Measurements from ENCODE around the gene MRPL16.
"Not testable (repeated sequence)": the region's sequence is repeated elsewhere in the genome, so short reads cannot be mapped to it uniquely, and the experiment has no call there.

The MRPL16 gene

GRCh38 chr11:59801160-59801706 lies 9.3 kb downstream of the MRPL16 start:
- ATAC-seq (ENCODE audit: low read depth) (no peak), DNase-seq (ENCODE audit: low spot score in 2 of 2) (no peak)
- no peak overlapping the region for H3K4me3 Mint-ChIP-seq
- no peak overlapping the region for H3K27ac Mint-ChIP-seq
- H3K27me3 Mint-ChIP-seq = no peaks in the 10 kb centered on the region
- no peaks in the 10 kb centered on the region for H3K9me3 Mint-ChIP-seq
- H3K4me1 Mint-ChIP-seq = no peaks in the 10 kb centered on the region
- H3K36me3 Mint-ChIP-seq = peaks cover 11% of the 10 kb centered on the region

GRCh38 chr11:59800390-59801025 lies 10.1 kb downstream of the MRPL16 start:
- Mint-ChIP-seq H3K27ac (no peak overlapping the region), H3K4me3 (no peak overlapping the region), H3K27me3 (no peaks in the 10 kb centered on the region), H3K9me3 (no peaks in the 10 kb centered on the region), H3K36me3 (peaks cover 15% of the 10 kb centered on the region), H3K4me1 (no peaks in the 10 kb centered on the region)
- DNase-seq (ENCODE audit: low spot score in 2 of 2) = no peak
- no peak for ATAC-seq (ENCODE audit: low read depth)

GRCh38 chr11:59794417-59794816 lies 16.2 kb downstream of the MRPL16 start:
- Mint-ChIP-seq H3K9me3 (no peaks in the 10 kb centered on the region), H3K4me3 (no peak overlapping the region), H3K27me3 (no peaks in the 10 kb centered on the region), H3K4me1 (no peaks in the 10 kb centered on the region), H3K27ac (no peak overlapping the region), H3K36me3 (peaks cover 39% of the 10 kb centered on the region)
- ATAC-seq (ENCODE audit: low read depth) (no peak), DNase-seq (ENCODE audit: low spot score in 2 of 2) (no peak)

DNA sequence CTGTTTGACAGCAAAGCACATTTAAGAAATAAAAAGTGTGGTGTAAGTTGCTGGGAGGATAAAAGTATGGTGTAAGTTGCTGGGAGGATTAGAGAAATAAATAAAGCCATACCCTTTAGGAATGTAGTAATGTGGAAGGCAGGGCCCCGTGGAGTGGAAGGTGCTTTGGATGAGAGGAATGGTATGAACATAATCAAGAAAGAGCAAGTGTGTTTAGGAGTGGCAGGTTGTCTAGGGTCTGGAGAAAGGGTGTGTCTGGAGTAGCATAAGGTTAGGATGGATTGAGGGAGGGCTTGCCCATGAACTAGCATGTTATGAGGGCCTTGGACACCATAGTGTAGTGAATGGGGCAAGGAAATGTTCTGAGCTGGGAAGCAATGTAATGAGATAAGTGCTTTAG lies 18.1 kb downstream of the MRPL16 start:
- ATAC-seq (ENCODE audit: low read depth) (no peak), DNase-seq (ENCODE audit: low spot score in 2 of 2) (no peak)
- H3K27ac Mint-ChIP-seq = no peak overlapping the region
- H3K4me3 Mint-ChIP-seq = no peak overlapping the region
- no peaks in the 10 kb centered on the region for H3K27me3 Mint-ChIP-seq
- no peaks in the 10 kb centered on the region for H3K4me1 Mint-ChIP-seq
- no peaks in the 10 kb centered on the region for H3K9me3 Mint-ChIP-seq
- H3K36me3 Mint-ChIP-seq = peaks cover 47% of the 10 kb centered on the region

- H3K27ac Mint-ChIP-seq = no peak overlapping the region
- H3K36me3 Mint-ChIP-seq = peaks cover 46% of the 10 kb centered on the region
- ATAC-seq (ENCODE audit: low read depth) (no peak), DNase-seq (ENCODE audit: low spot score in 2 of 2) (no peak)
- no peaks in the 10 kb centered on the region for H3K9me3 Mint-ChIP-seq
- peaks cover under 1% of the 10 kb centered on the region for H3K4me1 Mint-ChIP-seq
- no peak overlapping the region for H3K4me3 Mint-ChIP-seq
- no peaks in the 10 kb centered on the region for H3K27me3 Mint-ChIP-seq
Measured at GRCh38 chr11:59791639-59792038, 18.9 kb downstream of the MRPL16 start.

GRCh38 chr11:59787816-59788215 lies 22.8 kb downstream of the MRPL16 start:
- ATAC-seq (ENCODE audit: low read depth) (no peak), DNase-seq (ENCODE audit: low spot score in 2 of 2) (no peak)
- no peak overlapping the region for H3K4me3 Mint-ChIP-seq
- peaks cover 3% of the 10 kb centered on the region for H3K4me1 Mint-ChIP-seq
- peaks cover 36% of the 10 kb centered on the region for H3K36me3 Mint-ChIP-seq
- no peaks in the 10 kb centered on the region for H3K9me3 Mint-ChIP-seq
- no peak overlapping the region for H3K27ac Mint-ChIP-seq
- no peaks in the 10 kb centered on the region for H3K27me3 Mint-ChIP-seq

DNA sequence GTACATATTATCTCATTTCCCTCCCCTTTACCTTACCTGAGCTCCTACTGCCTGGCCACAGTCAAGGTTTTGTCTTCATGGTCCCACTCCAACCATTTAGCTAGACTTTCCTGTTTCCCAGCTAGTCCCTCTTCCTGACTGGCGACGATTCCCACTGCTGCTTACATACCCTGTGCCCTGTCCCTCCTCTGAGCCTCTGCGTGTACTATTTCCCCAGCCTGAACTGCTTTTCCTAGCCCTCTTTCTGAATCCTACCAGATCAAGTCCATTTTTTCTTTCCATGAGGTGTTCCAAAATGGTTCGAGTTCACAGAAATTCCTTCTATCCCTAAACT lies 23.4 kb downstream of the MRPL16 start:
- DNase-seq (ENCODE audit: low spot score in 2 of 2) = no peak

DNA sequence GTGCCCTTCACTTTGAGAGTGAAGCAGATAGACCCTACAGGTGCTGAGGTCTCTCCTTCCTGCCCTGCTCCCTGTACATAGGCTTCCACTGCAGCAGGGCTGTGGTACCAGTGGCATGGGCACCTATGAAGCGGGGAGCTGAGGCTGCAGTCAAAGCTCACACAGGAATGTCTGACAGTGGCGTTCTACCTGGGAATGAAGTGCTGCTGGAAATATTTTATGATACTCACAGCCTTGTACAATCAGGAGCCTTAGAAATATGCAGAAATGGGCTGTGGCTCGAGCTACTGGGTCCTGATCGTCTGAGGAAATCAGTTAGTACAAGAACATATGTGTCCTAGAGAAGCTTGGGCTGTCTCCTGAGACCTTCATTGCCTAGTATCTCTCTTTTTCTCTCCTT lies 24.8 kb downstream of the MRPL16 start:
- DNase-seq (ENCODE audit: low spot score in 2 of 2) (no peak), ATAC-seq (ENCODE audit: low read depth) (no peak)
- Mint-ChIP-seq H3K36me3 (peaks cover 32% of the 10 kb centered on the region), H3K27ac (no peak overlapping the region), H3K4me3 (no peak overlapping the region), H3K9me3 (no peaks in the 10 kb centered on the region), H3K27me3 (no peaks in the 10 kb centered on the region), H3K4me1 (peaks cover 3% of the 10 kb centered on the region)

More for the DNA sequence above, 23.4 kb downstream of the MRPL16 start:
- no peaks in the 10 kb centered on the region for H3K27me3 Mint-ChIP-seq
- no peak for ATAC-seq (ENCODE audit: low read depth)
- no peak overlapping the region for H3K4me3 Mint-ChIP-seq
- peaks cover 3% of the 10 kb centered on the region for H3K4me1 Mint-ChIP-seq
- H3K36me3 Mint-ChIP-seq = peaks cover 32% of the 10 kb centered on the region
- no peaks in the 10 kb centered on the region for H3K9me3 Mint-ChIP-seq
- no peak overlapping the region for H3K27ac Mint-ChIP-seq

GRCh38 chr11:59784441-59784840 lies 26.1 kb downstream of the MRPL16 start:
- not testable (repeated sequence) for H3K9me3 Mint-ChIP-seq; H3K27me3 Mint-ChIP-seq; H3K27ac Mint-ChIP-seq; H3K4me1 Mint-ChIP-seq; ATAC-seq (ENCODE audit: low read depth); H3K4me3 Mint-ChIP-seq; DNase-seq (ENCODE audit: low spot score in 2 of 2)
- H3K36me3 Mint-ChIP-seq = peaks cover 37% of the 10 kb centered on the region

DNA sequence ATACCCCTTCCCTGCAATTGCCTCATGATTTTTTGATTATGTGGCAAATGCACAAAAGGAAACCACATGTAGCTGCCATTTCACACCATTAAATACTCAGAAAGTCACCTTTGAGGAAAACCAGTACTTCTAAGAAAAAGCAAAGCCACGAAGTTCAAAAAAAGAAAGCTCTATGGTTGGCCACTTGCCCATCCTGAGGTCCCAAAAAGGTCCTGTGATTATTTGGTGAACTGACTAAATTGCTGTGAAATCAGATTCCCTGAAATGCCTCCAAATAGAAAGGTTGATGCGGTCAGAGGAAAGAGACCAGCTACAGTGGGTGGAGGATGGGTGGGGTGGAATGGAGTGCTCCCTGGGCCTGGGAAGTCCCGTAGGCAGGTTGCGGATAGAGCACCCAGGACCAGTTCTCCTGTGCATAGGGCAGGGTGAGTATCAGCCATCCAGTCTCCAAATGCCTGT lies 26.9 kb downstream of the MRPL16 start:
- Mint-ChIP-seq H3K9me3 (no peaks in the 10 kb centered on the region), H3K36me3 (peaks cover 34% of the 10 kb centered on the region), H3K4me3 (no peak overlapping the region), H3K27me3 (no peaks in the 10 kb centered on the region), H3K27ac (no peak overlapping the region), H3K4me1 (peaks cover 3% of the 10 kb centered on the region)
- ATAC-seq (ENCODE audit: low read depth) (no peak), DNase-seq (ENCODE audit: low spot score in 2 of 2) (no peak)

- peaks cover 3% of the 10 kb centered on the region for H3K4me1 Mint-ChIP-seq
- no peaks in the 10 kb centered on the region for H3K9me3 Mint-ChIP-seq
- ATAC-seq (ENCODE audit: low read depth) (no peak), DNase-seq (ENCODE audit: low spot score in 2 of 2) (no peak)
- H3K27me3 Mint-ChIP-seq = no peaks in the 10 kb centered on the region
- no peak overlapping the region for H3K27ac Mint-ChIP-seq
- H3K4me3 Mint-ChIP-seq = no peak overlapping the region
- H3K36me3 Mint-ChIP-seq = peaks cover 29% of the 10 kb centered on the region
Measured at GRCh38 chr11:59782080-59782479, 28.5 kb downstream of the MRPL16 start.

DNA sequence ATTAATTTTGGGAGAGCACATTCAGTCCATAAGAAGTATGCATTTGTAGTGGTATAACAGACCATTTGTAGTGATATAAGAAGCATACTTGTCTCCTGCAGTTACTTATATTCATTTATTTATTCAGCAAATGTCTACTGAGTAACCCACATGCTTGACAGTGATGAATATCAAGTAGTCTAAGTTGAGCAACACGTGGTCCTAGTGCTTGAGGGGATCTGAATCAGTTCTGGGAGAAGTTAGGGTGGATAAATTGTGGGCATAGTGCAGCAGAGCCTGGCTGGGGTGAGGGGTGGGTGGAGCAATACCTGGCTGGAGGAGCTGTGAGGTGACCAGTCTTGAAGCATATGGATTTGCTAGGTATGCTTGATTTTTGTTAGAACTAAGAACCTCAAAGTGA lies 31.1 kb downstream of the MRPL16 start:
- DNase-seq (ENCODE audit: low spot score in 2 of 2) = no peak
- peaks cover 34% of the 10 kb centered on the region for H3K36me3 Mint-ChIP-seq

GRCh38 chr11:59778122-59778521 lies 32.5 kb downstream of the MRPL16 start:
- Mint-ChIP-seq H3K27me3 (no peaks in the 10 kb centered on the region), H3K4me1 (no peaks in the 10 kb centered on the region), H3K9me3 (no peaks in the 10 kb centered on the region), H3K36me3 (peaks cover 32% of the 10 kb centered on the region), H3K27ac (peak overlapping the region; percentile 41), H3K4me3 (no peak overlapping the region)
- DNase-seq (ENCODE audit: low spot score in 2 of 2) (no peak), ATAC-seq (ENCODE audit: low read depth) (no peak)

More for the DNA sequence above, 31.1 kb downstream of the MRPL16 start:
- no peak overlapping the region for H3K27ac Mint-ChIP-seq
- ATAC-seq (ENCODE audit: low read depth) = no peak
- no peaks in the 10 kb centered on the region for H3K27me3 Mint-ChIP-seq
- no peak overlapping the region for H3K4me3 Mint-ChIP-seq
- no peaks in the 10 kb centered on the region for H3K9me3 Mint-ChIP-seq
- H3K4me1 Mint-ChIP-seq = no peaks in the 10 kb centered on the region

GRCh38 chr11:59777104-59777503 lies 33.5 kb downstream of the MRPL16 start:
- Mint-ChIP-seq H3K4me3 (no peak overlapping the region), H3K27me3 (no peaks in the 10 kb centered on the region), H3K4me1 (peaks cover 8% of the 10 kb centered on the region), H3K36me3 (peaks cover 29% of the 10 kb centered on the region), H3K27ac (no peak overlapping the region), H3K9me3 (no peaks in the 10 kb centered on the region)
- ATAC-seq (ENCODE audit: low read depth) (no peak), DNase-seq (ENCODE audit: low spot score in 2 of 2) (no peak)

Measured in memory B cell (primary cell).